HG03108 (cell line): ENCODE measurements around the gene CCDC107.
A peak's percentile ranks its signal among the peaks of the same experiment; 100 is the strongest.

Experiments
- ATAC-seq: cut with Tn5 transposase; IDR thresholded peaks from one replicate; pipeline ENCODE4 v1.9.1; 2021; ENCODE audit warnings: moderate library complexity; ENCODE audit not compliant: unreplicated experiment

CCDC107 gene

GRCh38 chr9:35659340-35659739 lies 1.2 kb downstream of the CCDC107 start:
- ATAC-seq = no peak

- no peak for ATAC-seq
Observed at GRCh38 chr9:35660966-35661415, 2.9 kb downstream of the CCDC107 start.

- no peak for ATAC-seq
Observed at GRCh38 chr9:35661756-35662350, 3.8 kb downstream of the CCDC107 start.

- no peak for ATAC-seq
Observed at GRCh38 chr9:35662437-35662836, 4.3 kb downstream of the CCDC107 start.

GRCh38 chr9:35664531-35665470 lies 6.7 kb downstream of the CCDC107 start, which contains the start of gene ARHGEF39:
Gene ARHGEF39 (minus strand): TSS chr9:35665195. CDS start chr9:35665169, 26 bp downstream.
- peak; percentile 72 for ATAC-seq

GRCh38 chr9:35665471-35665818 lies 7.4 kb downstream of the CCDC107 start:
- no peak for ATAC-seq

- no peak for ATAC-seq
Observed at GRCh38 chr9:35666045-35666444, 8.0 kb downstream of the CCDC107 start.

- no peak for ATAC-seq
Observed at GRCh38 chr9:35666549-35666948, 8.5 kb downstream of the CCDC107 start.

GRCh38 chr9:35667939-35668338 lies 9.8 kb downstream of the CCDC107 start:
- ATAC-seq = no peak

- ATAC-seq = no peak
Observed at GRCh38 chr9:35669331-35670145, 11.4 kb downstream of the CCDC107 start.

GRCh38 chr9:35673132-35674024 lies 15.3 kb downstream of the CCDC107 start, which contains the start of gene CA9:
Gene CA9 (plus strand): TSS chr9:35673928. CDS start chr9:35673960, 32 bp downstream.
- ATAC-seq = no peak

- ATAC-seq = no peak
Observed at GRCh38 chr9:35674025-35674361, 15.9 kb downstream of the CCDC107 start.

GRCh38 chr9:35675204-35675603 lies 17.1 kb downstream of the CCDC107 start:
- no peak for ATAC-seq

GRCh38 chr9:35675732-35676392 lies 17.8 kb downstream of the CCDC107 start:
- ATAC-seq = peak; percentile 45

- no peak for ATAC-seq
Observed at GRCh38 chr9:35679091-35679490, 21.0 kb downstream of the CCDC107 start.

- ATAC-seq = no peak
Observed at GRCh38 chr9:35679766-35680330, 21.8 kb downstream of the CCDC107 start.

GRCh38 chr9:35680331-35681105 lies 22.4 kb downstream of the CCDC107 start:
- no peak for ATAC-seq

- ATAC-seq = no peak
Observed at GRCh38 chr9:35681341-35682002, 23.4 kb downstream of the CCDC107 start.
